IMR-90 (cell line): ENCODE measurements around the gene OR4K13. TPM values are rescaled to one million over a fixed set of nuclear protein-coding genes. Genes with fewer than 3 reads are reported as not detected.

Experiments used
- polyA plus RNA-seq, 3 experiments: library from polyadenylated mRNA; depleted of rRNA; stranded (reverse); fragments of >200 nt; gene quantifications; 2 replicates each; pipeline ENCODE4 v1.2.3, GENCODE V29; 2012; ENCODE audit warnings: low replicate concordance in 1 of 3
- total RNA-seq: library from RNA; depleted of rRNA; stranded (reverse); fragments of >200 nt; gene quantifications from 2 replicates; pipeline ENCODE4 v1.2.3, GENCODE V29; 2012; rRNA removed

The OR4K13 gene
- total and polyA plus RNA-seq, 2 of the 4 experiments (the other 2 are of a cell fraction), result not detected

Other genes starting within 250 kb of the OR4K13 start
- gene OR4N2, start 232.3 kb downstream of the OR4K13 start, total RNA-seq, result not detected in 2 replicates
- gene OR4N2, start 232.3 kb downstream of the OR4K13 start, polyA plus RNA-seq (2012; rRNA removed), result not detected in 2 replicates
- not detected in 2 replicates for gene OR4K2, start 160.9 kb downstream of the OR4K13 start, total RNA-seq
- gene OR4K2, start 160.9 kb downstream of the OR4K13 start, polyA plus RNA-seq (2012; rRNA removed), result not detected in 2 replicates
- gene OR4K5, start 115.4 kb downstream of the OR4K13 start, total RNA-seq, result not detected in 2 replicates
- not detected in 2 replicates for gene OR4K5, start 115.4 kb downstream of the OR4K13 start, polyA plus RNA-seq (2012; rRNA removed)
- not detected in 2 replicates for gene OR4K1, start 105.1 kb downstream of the OR4K13 start, total RNA-seq
- not detected in 2 replicates for gene OR4K1, start 105.1 kb downstream of the OR4K13 start, polyA plus RNA-seq (2012; rRNA removed)
- not detected in 2 replicates for gene OR4K15, start 60.4 kb downstream of the OR4K13 start, total RNA-seq
- not detected in 2 replicates for gene OR4K15, start 60.4 kb downstream of the OR4K13 start, polyA plus RNA-seq (2012; rRNA removed)
- not detected in 2 replicates for gene OR4Q2, start 33.9 kb downstream of the OR4K13 start, total RNA-seq
- gene OR4Q2, start 33.9 kb downstream of the OR4K13 start, polyA plus RNA-seq (2012; rRNA removed), result not detected in 2 replicates
- not detected in 2 replicates for gene OR4K14, start 16.7 kb downstream of the OR4K13 start, total RNA-seq
- not detected in 2 replicates for gene OR4K14, start 16.7 kb downstream of the OR4K13 start, polyA plus RNA-seq (2012; rRNA removed)
- not detected in 2 replicates for gene OR4L1, start 24.0 kb upstream of the OR4K13 start, total RNA-seq
- gene OR4L1, start 24.0 kb upstream of the OR4K13 start, polyA plus RNA-seq (2012; rRNA removed), result not detected in 2 replicates
- gene OR4K17, start 74.7 kb upstream of the OR4K13 start, total RNA-seq, result not detected in 2 replicates
- not detected in 2 replicates for gene OR4K17, start 74.7 kb upstream of the OR4K13 start, polyA plus RNA-seq (2012; rRNA removed)
- not detected in 2 replicates for gene OR4N5, start 102.8 kb upstream of the OR4K13 start, total RNA-seq
- not detected in 2 replicates for gene OR4N5, start 102.8 kb upstream of the OR4K13 start, polyA plus RNA-seq (2012; rRNA removed)
- gene OR11G2, start 154.9 kb upstream of the OR4K13 start, total RNA-seq, result not detected in 2 replicates
- not detected in 2 replicates for gene OR11G2, start 154.9 kb upstream of the OR4K13 start, polyA plus RNA-seq (2012; rRNA removed)
- gene OR11H6, start 187.7 kb upstream of the OR4K13 start, total RNA-seq, result not detected in 2 replicates
- gene OR11H6, start 187.7 kb upstream of the OR4K13 start, polyA plus RNA-seq (2012; rRNA removed), result not detected in 2 replicates
- gene OR11H7, start 192.9 kb upstream of the OR4K13 start, total RNA-seq, result not detected in 2 replicates
- not detected in 2 replicates for gene OR11H7, start 192.9 kb upstream of the OR4K13 start, polyA plus RNA-seq (2012; rRNA removed)
- gene OR11H4, start 203.2 kb upstream of the OR4K13 start, total RNA-seq, result not detected in 2 replicates
- not detected in 2 replicates for gene OR11H4, start 203.2 kb upstream of the OR4K13 start, polyA plus RNA-seq (2012; rRNA removed)